ENCODE results near the gene BOD1L1.

BOD1L1 gene

DNA sequence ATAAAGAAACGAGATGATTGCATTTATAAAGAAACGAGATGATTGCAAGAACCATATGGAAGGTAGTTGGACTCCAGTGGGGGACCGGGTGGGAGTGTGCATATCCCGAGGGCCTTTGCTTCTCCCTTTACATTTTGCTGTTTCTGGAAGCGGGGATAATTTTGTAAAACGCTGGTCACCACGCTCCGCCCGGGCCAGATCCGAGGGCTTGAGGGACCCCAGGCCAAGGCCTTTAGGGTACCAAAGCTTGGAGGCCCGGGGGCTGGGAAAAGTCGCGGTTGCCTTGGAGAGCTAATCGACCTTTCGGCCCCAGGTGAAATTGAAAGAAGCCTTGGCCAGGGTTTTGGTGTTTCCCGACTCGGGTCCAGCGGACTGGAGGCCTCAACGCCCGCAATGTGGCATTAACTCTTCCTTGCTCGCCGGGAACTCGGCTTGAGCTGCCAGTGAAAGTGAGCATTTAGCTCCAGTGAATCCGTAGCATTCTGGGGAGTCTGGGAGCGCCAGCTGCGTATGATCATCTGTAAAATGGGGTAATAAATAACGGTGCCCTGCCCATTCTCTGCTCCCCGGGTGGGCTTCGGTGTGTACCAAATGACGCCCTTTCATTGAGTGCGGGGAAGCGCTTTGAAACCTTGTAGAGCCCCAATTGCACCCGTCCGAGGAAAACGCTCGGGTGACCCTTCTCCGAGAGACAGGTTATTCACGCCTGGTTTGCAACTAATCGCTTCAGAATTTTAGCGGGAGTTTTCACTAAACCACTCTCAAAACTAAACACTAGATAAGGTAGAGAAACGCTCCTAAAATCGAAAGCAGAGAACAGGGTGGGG, 87.7 kb downstream of the BOD1L1 start:
- H3K4me3 ChIP-seq (ENCODE audit: low read depth, low read length) = no peak overlapping the region
- TF ChIP-seq, protein P1, sequence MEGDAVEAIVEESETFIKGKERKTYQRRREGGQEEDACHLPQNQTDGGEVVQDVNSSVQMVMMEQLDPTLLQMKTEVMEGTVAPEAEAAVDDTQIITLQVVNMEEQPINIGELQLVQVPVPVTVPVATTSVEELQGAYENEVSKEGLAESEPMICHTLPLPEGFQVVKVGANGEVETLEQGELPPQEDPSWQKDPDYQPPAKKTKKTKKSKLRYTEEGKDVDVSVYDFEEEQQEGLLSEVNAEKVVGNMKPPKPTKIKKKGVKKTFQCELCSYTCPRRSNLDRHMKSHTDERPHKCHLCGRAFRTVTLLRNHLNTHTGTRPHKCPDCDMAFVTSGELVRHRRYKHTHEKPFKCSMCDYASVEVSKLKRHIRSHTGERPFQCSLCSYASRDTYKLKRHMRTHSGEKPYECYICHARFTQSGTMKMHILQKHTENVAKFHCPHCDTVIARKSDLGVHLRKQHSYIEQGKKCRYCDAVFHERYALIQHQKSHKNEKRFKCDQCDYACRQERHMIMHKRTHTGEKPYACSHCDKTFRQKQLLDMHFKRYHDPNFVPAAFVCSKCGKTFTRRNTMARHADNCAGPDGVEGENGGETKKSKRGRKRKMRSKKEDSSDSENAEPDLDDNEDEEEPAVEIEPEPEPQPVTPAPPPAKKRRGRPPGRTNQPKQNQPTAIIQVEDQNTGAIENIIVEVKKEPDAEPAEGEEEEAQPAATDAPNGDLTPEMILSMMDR (IDR thresholded peaks at IDR 0.05; ENCODE audit: borderline replicate concordance, insufficient read depth, low read depth, low read length) = no peak

DNA sequence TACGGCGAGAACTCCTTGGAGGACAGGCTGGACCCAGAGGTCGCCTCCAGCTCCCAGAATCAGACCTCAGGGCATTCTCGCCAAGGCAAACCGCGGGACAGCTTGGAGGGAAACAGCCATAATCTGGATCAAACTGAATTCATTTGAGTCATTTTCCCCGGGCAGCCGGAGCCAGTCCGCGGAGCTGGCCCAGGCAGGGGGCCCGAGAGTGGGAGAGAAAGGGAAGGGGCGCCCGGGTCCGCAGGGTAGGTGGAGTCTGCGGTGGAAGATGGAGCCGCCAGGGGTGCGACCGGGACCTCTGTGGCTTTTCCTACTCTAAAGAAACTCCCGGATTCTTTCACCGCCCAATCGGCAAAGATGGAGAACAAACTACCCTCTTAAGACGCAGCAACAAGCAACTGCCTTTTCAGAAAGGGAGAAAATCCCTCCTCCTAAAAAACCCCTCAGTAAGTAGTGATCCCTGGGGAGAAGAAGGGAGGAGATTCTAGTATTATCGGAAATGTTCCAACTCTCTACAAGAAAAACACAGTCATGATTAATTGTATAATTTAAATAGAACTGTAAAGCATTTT, 88.4 kb downstream of the BOD1L1 start:
- no peak overlapping the region for H3K4me3 ChIP-seq (ENCODE audit: low read depth, low read length)
- TF ChIP-seq, protein P1 (IDR thresholded peaks at IDR 0.05; ENCODE audit: borderline replicate concordance, insufficient read depth, low read depth, low read length) = no peak

DNA sequence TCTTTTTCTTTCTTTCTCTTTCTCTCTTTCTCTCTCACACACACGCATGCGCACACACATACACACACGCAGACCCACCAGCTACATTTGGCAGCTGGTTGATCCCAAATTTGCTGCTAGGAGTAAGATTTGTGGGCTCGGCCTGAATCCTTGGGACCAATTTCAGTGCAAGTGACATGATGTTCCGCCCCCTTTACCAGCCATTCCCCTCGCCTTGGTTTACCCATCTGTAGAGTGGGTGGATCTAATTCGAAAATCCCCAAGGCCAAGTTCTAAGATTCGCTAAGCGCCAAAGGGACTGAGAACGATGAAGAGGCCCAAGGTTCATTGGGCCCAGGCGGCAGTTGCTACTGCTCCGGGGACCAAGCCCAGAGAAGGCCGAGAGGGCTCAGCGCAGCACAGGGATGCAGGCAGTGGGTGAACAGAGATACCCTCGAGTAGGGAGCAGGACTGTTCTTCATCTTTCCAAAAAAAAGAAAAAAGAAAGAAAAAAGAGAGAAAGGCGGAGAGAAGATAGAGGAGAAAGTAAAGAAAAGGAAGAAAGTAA, 89.0 kb downstream of the BOD1L1 start:
- TF ChIP-seq, protein P1 (IDR thresholded peaks at IDR 0.05; ENCODE audit: borderline replicate concordance, insufficient read depth, low read depth, low read length) = no peak
- no peak overlapping the region for H3K4me3 ChIP-seq (ENCODE audit: low read depth, low read length)

DNA sequence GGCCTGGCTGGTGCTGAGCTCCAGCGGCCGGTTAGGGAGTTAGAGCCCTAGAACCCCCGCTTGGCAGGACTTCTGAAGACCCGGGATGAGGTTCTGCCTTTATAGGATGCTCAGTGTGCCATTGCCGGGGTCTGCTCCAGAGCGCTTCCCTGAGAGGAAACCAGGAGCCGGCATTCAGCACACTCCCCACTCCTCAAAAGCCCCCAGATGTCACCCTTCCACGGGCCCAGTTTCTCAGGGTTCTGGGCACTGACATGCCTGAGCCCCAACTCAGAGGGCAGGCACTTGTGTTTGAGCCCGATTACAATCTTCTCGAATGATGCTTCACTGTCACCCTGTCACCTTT, 89.7 kb downstream of the BOD1L1 start:
- TF ChIP-seq, protein P1 (IDR thresholded peaks at IDR 0.05; ENCODE audit: borderline replicate concordance, insufficient read depth, low read depth, low read length) = no peak
- no peak overlapping the region for H3K4me3 ChIP-seq (ENCODE audit: low read depth, low read length)

DNA sequence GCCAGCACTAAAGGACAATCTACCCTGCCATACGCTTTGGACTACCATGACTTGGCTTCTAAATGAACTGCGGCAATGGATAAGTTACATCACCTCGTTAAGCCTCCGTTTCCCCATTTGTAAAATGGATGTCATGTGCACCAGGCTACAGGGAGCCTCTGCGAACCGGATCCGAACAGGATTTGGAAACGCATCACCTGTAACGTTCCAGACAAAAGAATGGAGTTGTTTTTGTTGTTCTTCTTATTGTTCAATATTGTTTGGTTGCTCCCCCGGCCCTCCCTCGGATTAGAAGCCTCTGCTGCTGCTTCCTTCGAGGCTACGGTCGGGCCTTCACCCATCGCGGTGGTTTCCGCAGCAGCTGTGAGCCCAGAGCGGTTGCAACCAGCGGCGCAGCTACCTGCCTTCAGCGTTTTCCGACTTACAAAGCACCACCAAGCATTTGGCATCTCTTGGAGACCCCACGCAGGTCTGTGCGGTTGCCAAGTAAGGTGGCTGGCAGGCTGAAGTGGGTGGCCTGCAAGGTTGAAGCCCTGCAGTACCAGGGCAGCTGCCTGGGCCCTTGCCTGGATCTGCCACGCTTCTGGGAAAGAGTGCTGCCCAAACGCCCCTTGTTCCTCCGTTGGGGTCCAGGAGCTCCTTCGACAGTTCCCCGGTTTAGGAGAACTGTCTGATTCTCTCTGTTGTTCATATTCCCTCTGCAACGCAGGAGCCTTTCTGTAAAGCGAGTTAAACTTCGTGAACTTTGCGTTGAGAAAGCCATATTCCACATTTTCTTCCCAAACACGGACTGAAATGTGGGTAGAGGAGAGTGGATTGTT, 90.3 kb downstream of the BOD1L1 start:
- no peak overlapping the region for H3K4me3 ChIP-seq (ENCODE audit: low read depth, low read length)
- TF ChIP-seq, protein P1 (IDR thresholded peaks at IDR 0.05; ENCODE audit: borderline replicate concordance, insufficient read depth, low read depth, low read length) = no peak

DNA sequence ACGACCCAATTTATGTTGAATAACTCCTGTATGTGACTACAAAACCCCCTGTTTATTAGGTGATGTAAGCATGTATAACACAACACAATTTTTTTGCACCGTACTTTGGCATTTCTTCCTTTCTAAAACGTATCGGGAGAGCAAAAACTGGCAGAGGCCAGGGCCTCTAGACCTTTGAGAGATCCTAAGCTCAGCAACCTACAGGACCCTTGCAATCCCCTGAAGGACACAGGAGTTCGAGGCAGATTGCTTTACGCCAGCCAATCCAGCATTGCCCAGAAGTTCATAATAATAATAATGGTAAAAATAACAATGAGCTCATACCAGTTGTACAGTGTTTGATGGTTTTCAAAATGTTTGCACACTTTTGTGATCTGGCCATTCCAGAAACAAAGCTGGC, 90.9 kb downstream of the BOD1L1 start:
- TF ChIP-seq, protein P1 (IDR thresholded peaks at IDR 0.05; ENCODE audit: borderline replicate concordance, insufficient read depth, low read depth, low read length) = no peak
- no peak overlapping the region for H3K4me3 ChIP-seq (ENCODE audit: low read depth, low read length)

All from GM12875 (cell line).